Measurements from ENCODE around the gene E2F4.

E2F4 gene

GRCh38 chr16:67209565-67209964 lies 17.6 kb downstream of the E2F4 start:
- Histone ChIP-seq H2AK5ac (ENCODE audit: low read length) (no peak overlapping the region), H2BK5ac (ENCODE audit: low read length) (no peak overlapping the region), H3K4ac (ENCODE audit: low read depth, low read length) (no peak overlapping the region), H2BK120ac (ENCODE audit: low read depth, low read length) (no peak overlapping the region), H2BK15ac (replicated peaks; ENCODE audit: low read depth) (no peak overlapping the region), H4K5ac (ENCODE audit: low read length) (no peak overlapping the region), H3K36me3 (ENCODE audit: control insufficient read depth, insufficient read depth, low read length) (no peaks in the 10 kb centered on the region), H3K23ac (ENCODE audit: low read length) (no peak overlapping the region), H3K4me3 (ENCODE audit: low read length) (no peak overlapping the region), H3K18ac (ENCODE audit: low read length) (no peak overlapping the region), H3K79me1 (ENCODE audit: low read length) (no peaks in the 10 kb centered on the region), H3K27me3 (ENCODE audit: insufficient read depth, low read length, poor library complexity) (no peaks in the 10 kb centered on the region), H3K56ac (ENCODE audit: low read length) (no peak overlapping the region), H3K27ac (ENCODE audit: low read depth, low read length) (no peak overlapping the region), H3K4me1 (ENCODE audit: control insufficient read depth, low read depth, low read length) (no peaks in the 10 kb centered on the region), H3K79me2 (ENCODE audit: control insufficient read depth, insufficient read depth, low read length) (no peaks in the 10 kb centered on the region), H3K4me2 (ENCODE audit: low read length) (no peak overlapping the region), H3K9ac (ENCODE audit: low read length) (no peak overlapping the region), H4K8ac (ENCODE audit: low read depth, low read length) (no peak overlapping the region)
- DNase-seq = no peak
- no CpG with 5 or more reads among the region's 8 CpGs for WGBS (ENCODE audit: extremely low coverage, insufficient coverage, low lambda C conversion rate)

GRCh38 chr16:67210069-67210937 lies 18.3 kb downstream of the E2F4 start:
- no CpG with 5 or more reads among the region's 25 CpGs for WGBS (ENCODE audit: extremely low coverage, insufficient coverage, low lambda C conversion rate)
- DNase-seq = no peak

GRCh38 chr16:67211674-67212073 lies 19.7 kb downstream of the E2F4 start:
- Histone ChIP-seq H2AK5ac (ENCODE audit: low read length) (no peak overlapping the region), H2BK15ac (replicated peaks; ENCODE audit: low read depth) (no peak overlapping the region), H3K4me1 (ENCODE audit: control insufficient read depth, low read depth, low read length) (no peaks in the 10 kb centered on the region), H3K4me3 (ENCODE audit: low read length) (no peak overlapping the region), H3K27ac (ENCODE audit: low read depth, low read length) (no peak overlapping the region), H3K23ac (ENCODE audit: low read length) (no peak overlapping the region), H3K4me2 (ENCODE audit: low read length) (no peak overlapping the region), H4K8ac (ENCODE audit: low read depth, low read length) (no peak overlapping the region), H3K4ac (ENCODE audit: low read depth, low read length) (no peak overlapping the region), H3K18ac (ENCODE audit: low read length) (no peak overlapping the region), H2BK120ac (ENCODE audit: low read depth, low read length) (no peak overlapping the region), H3K79me2 (ENCODE audit: control insufficient read depth, insufficient read depth, low read length) (no peaks in the 10 kb centered on the region), H2BK5ac (ENCODE audit: low read length) (no peak overlapping the region), H3K56ac (ENCODE audit: low read length) (no peak overlapping the region), H3K79me1 (ENCODE audit: low read length) (no peaks in the 10 kb centered on the region), H3K36me3 (ENCODE audit: control insufficient read depth, insufficient read depth, low read length) (no peaks in the 10 kb centered on the region), H4K5ac (ENCODE audit: low read length) (no peak overlapping the region), H3K9ac (ENCODE audit: low read length) (no peak overlapping the region), H3K27me3 (ENCODE audit: insufficient read depth, low read length, poor library complexity) (no peaks in the 10 kb centered on the region)
- DNase-seq = no peak
- WGBS (ENCODE audit: extremely low coverage, insufficient coverage, low lambda C conversion rate) = no CpG with 5 or more reads among the region's 7 CpGs

More at GRCh38 chr16:67210069-67210937, 18.3 kb downstream of the E2F4 start:
- Histone ChIP-seq H4K5ac (ENCODE audit: low read length) (no peak overlapping the region), H3K4me2 (ENCODE audit: low read length) (no peak overlapping the region), H3K4ac (ENCODE audit: low read depth, low read length) (no peak overlapping the region), H2BK15ac (replicated peaks; ENCODE audit: low read depth) (no peak overlapping the region), H3K27ac (ENCODE audit: low read depth, low read length) (no peak overlapping the region), H3K79me2 (ENCODE audit: control insufficient read depth, insufficient read depth, low read length) (no peaks in the 10 kb centered on the region), H3K18ac (ENCODE audit: low read length) (no peak overlapping the region), H3K4me1 (ENCODE audit: control insufficient read depth, low read depth, low read length) (no peaks in the 10 kb centered on the region), H3K56ac (ENCODE audit: low read length) (no peak overlapping the region), H3K4me3 (ENCODE audit: low read length) (no peak overlapping the region), H3K79me1 (ENCODE audit: low read length) (no peaks in the 10 kb centered on the region), H2BK120ac (ENCODE audit: low read depth, low read length) (no peak overlapping the region), H3K23ac (ENCODE audit: low read length) (no peak overlapping the region), H3K9ac (ENCODE audit: low read length) (no peak overlapping the region), H2BK5ac (ENCODE audit: low read length) (no peak overlapping the region), H4K8ac (ENCODE audit: low read depth, low read length) (no peak overlapping the region), H2AK5ac (ENCODE audit: low read length) (no peak overlapping the region), H3K36me3 (ENCODE audit: control insufficient read depth, insufficient read depth, low read length) (no peaks in the 10 kb centered on the region), H3K27me3 (ENCODE audit: insufficient read depth, low read length, poor library complexity) (no peaks in the 10 kb centered on the region)

GRCh38 chr16:67212766-67213165 lies 20.8 kb downstream of the E2F4 start:
- Histone ChIP-seq H3K56ac (ENCODE audit: low read length) (no peak overlapping the region), H2BK5ac (ENCODE audit: low read length) (no peak overlapping the region), H4K8ac (ENCODE audit: low read depth, low read length) (no peak overlapping the region), H2BK120ac (ENCODE audit: low read depth, low read length) (no peak overlapping the region), H2BK15ac (replicated peaks; ENCODE audit: low read depth) (no peak overlapping the region), H3K4ac (ENCODE audit: low read depth, low read length) (no peak overlapping the region), H3K4me2 (ENCODE audit: low read length) (no peak overlapping the region), H3K4me3 (ENCODE audit: low read length) (no peak overlapping the region), H3K27me3 (ENCODE audit: insufficient read depth, low read length, poor library complexity) (no peaks in the 10 kb centered on the region), H2AK5ac (ENCODE audit: low read length) (no peak overlapping the region), H3K18ac (ENCODE audit: low read length) (no peak overlapping the region), H3K79me2 (ENCODE audit: control insufficient read depth, insufficient read depth, low read length) (no peaks in the 10 kb centered on the region), H3K27ac (ENCODE audit: low read depth, low read length) (no peak overlapping the region), H3K9ac (ENCODE audit: low read length) (no peak overlapping the region), H3K36me3 (ENCODE audit: control insufficient read depth, insufficient read depth, low read length) (no peaks in the 10 kb centered on the region), H3K79me1 (ENCODE audit: low read length) (no peaks in the 10 kb centered on the region), H3K23ac (ENCODE audit: low read length) (no peak overlapping the region), H4K5ac (ENCODE audit: low read length) (no peak overlapping the region), H3K4me1 (ENCODE audit: control insufficient read depth, low read depth, low read length) (no peaks in the 10 kb centered on the region)
- peak; percentile 57 for DNase-seq

GRCh38 chr16:67213197-67214019 lies 21.5 kb downstream of the E2F4 start:
- no peaks in the 10 kb centered on the region for H3K27me3 ChIP-seq (ENCODE audit: insufficient read depth, low read length, poor library complexity)
- no peak for DNase-seq
- no peak overlapping the region for H3K27ac ChIP-seq (ENCODE audit: low read depth, low read length)
- no peak overlapping the region for H4K8ac ChIP-seq (ENCODE audit: low read depth, low read length)
- no peak overlapping the region for H2BK120ac ChIP-seq (ENCODE audit: low read depth, low read length)
- H3K23ac ChIP-seq (ENCODE audit: low read length) = no peak overlapping the region
- H3K36me3 ChIP-seq (ENCODE audit: control insufficient read depth, insufficient read depth, low read length) = no peaks in the 10 kb centered on the region
- H3K79me2 ChIP-seq (ENCODE audit: control insufficient read depth, insufficient read depth, low read length) = no peaks in the 10 kb centered on the region
- H2BK15ac ChIP-seq (replicated peaks; ENCODE audit: low read depth) = no peak overlapping the region
- no peak overlapping the region for H3K9ac ChIP-seq (ENCODE audit: low read length)
- H3K4ac ChIP-seq (ENCODE audit: low read depth, low read length) = no peak overlapping the region
- no peak overlapping the region for H2AK5ac ChIP-seq (ENCODE audit: low read length)
- H2BK5ac ChIP-seq (ENCODE audit: low read length) = no peak overlapping the region
- H4K5ac ChIP-seq (ENCODE audit: low read length) = no peak overlapping the region
- no peak overlapping the region for H3K18ac ChIP-seq (ENCODE audit: low read length)
- H3K79me1 ChIP-seq (ENCODE audit: low read length) = no peaks in the 10 kb centered on the region
- no peak overlapping the region for H3K4me3 ChIP-seq (ENCODE audit: low read length)
- H3K4me2 ChIP-seq (ENCODE audit: low read length) = no peak overlapping the region
- no peak overlapping the region for H3K56ac ChIP-seq (ENCODE audit: low read length)
- no CpG with 5 or more reads among the region's 8 CpGs for WGBS (ENCODE audit: extremely low coverage, insufficient coverage, low lambda C conversion rate)
- no peaks in the 10 kb centered on the region for H3K4me1 ChIP-seq (ENCODE audit: control insufficient read depth, low read depth, low read length)

All from mesendoderm (in vitro differentiated cells).